Renal cortical epithelial cell (primary cell): ENCODE measurements around the gene AKR7A2. TPM values are rescaled to one million over a fixed set of nuclear protein-coding genes. Genes with fewer than 3 reads are reported as not detected.

Source experiments
- DNase-seq: peaks from one replicate; pipeline ENCODE4 v3.0.0-alpha.2; 2011; ENCODE audit warnings: low read depth
- total RNA-seq: library from RNA; depleted of rRNA; stranded (reverse); fragments of >200 nt; gene quantifications from 2 replicates; pipeline ENCODE4 v1.2.3, GENCODE V29; 2014

The AKR7A2 gene
- total RNA-seq, 1 donor from 2014 or later, result 64.3 TPM

GRCh38 chr1:19343617-19344350, 31.8 kb upstream of the AKR7A2 start:
- no peak for DNase-seq

GRCh38 chr1:19342894-19343616, 31.1 kb upstream of the AKR7A2 start:
- no peak for DNase-seq

GRCh38 chr1:19342062-19342750, 30.3 kb upstream of the AKR7A2 start:
- no peak for DNase-seq

GRCh38 chr1:19341201-19342061, 29.5 kb upstream of the AKR7A2 start:
- peak; percentile 52 for DNase-seq

- DNase-seq, result no peak
Measured at GRCh38 chr1:19340387-19340937, 28.5 kb upstream of the AKR7A2 start.

- DNase-seq, result no peak
Measured at GRCh38 chr1:19339214-19339861, 27.4 kb upstream of the AKR7A2 start.

- no peak for DNase-seq
Measured at GRCh38 chr1:19338323-19338762, 26.4 kb upstream of the AKR7A2 start.

GRCh38 chr1:19337289-19337688, 25.3 kb upstream of the AKR7A2 start:
- no peak for DNase-seq

GRCh38 chr1:19336543-19336942, 24.6 kb upstream of the AKR7A2 start:
- peak; percentile 45 for DNase-seq

- no peak for DNase-seq
Measured at GRCh38 chr1:19333587-19334354, 21.8 kb upstream of the AKR7A2 start.

GRCh38 chr1:19332832-19333231, 20.9 kb upstream of the AKR7A2 start:
- no peak for DNase-seq

GRCh38 chr1:19331262-19331878, 19.4 kb upstream of the AKR7A2 start:
- no peak for DNase-seq

GRCh38 chr1:19330449-19331135, 18.6 kb upstream of the AKR7A2 start:
- DNase-seq, result no peak

- no peak for DNase-seq
Measured at GRCh38 chr1:19329611-19330010, 17.7 kb upstream of the AKR7A2 start.

- DNase-seq, result no peak
Measured at GRCh38 chr1:19329188-19329587, 17.2 kb upstream of the AKR7A2 start.

- no peak for DNase-seq
Measured at GRCh38 chr1:19328486-19328885, 16.5 kb upstream of the AKR7A2 start.

- no peak for DNase-seq
Measured at GRCh38 chr1:19327736-19328135, 15.8 kb upstream of the AKR7A2 start.

- no peak for DNase-seq
Measured at GRCh38 chr1:19327301-19327700, 15.4 kb upstream of the AKR7A2 start.

GRCh38 chr1:19326748-19327065, 14.8 kb upstream of the AKR7A2 start:
- no peak for DNase-seq
